Islet of Langerhans (tissue), 1 donor: ENCODE measurements around the gene RFTN1.
A peak's percentile ranks its signal among the peaks of the same experiment; 100 is the strongest.

ENCODE experiments used
- FAIRE-seq: peaks from one replicate; lab custom pipeline; 2011; peaks lifted over from hg19 to GRCh38; lab: Jason Lieb, UNC

The RFTN1 gene, protein sequence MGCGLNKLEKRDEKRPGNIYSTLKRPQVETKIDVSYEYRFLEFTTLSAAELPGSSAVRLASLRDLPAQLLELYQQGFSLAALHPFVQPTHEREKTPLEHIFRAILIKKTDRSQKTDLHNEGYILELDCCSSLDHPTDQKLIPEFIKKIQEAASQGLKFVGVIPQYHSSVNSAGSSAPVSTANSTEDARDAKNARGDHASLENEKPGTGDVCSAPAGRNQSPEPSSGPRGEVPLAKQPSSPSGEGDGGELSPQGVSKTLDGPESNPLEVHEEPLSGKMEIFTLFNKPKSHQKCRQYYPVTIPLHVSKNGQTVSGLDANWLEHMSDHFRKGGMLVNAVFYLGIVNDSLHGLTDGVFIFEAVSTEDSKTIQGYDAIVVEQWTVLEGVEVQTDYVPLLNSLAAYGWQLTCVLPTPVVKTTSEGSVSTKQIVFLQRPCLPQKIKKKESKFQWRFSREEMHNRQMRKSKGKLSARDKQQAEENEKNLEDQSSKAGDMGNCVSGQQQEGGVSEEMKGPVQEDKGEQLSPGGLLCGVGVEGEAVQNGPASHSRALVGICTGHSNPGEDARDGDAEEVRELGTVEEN

DNA sequence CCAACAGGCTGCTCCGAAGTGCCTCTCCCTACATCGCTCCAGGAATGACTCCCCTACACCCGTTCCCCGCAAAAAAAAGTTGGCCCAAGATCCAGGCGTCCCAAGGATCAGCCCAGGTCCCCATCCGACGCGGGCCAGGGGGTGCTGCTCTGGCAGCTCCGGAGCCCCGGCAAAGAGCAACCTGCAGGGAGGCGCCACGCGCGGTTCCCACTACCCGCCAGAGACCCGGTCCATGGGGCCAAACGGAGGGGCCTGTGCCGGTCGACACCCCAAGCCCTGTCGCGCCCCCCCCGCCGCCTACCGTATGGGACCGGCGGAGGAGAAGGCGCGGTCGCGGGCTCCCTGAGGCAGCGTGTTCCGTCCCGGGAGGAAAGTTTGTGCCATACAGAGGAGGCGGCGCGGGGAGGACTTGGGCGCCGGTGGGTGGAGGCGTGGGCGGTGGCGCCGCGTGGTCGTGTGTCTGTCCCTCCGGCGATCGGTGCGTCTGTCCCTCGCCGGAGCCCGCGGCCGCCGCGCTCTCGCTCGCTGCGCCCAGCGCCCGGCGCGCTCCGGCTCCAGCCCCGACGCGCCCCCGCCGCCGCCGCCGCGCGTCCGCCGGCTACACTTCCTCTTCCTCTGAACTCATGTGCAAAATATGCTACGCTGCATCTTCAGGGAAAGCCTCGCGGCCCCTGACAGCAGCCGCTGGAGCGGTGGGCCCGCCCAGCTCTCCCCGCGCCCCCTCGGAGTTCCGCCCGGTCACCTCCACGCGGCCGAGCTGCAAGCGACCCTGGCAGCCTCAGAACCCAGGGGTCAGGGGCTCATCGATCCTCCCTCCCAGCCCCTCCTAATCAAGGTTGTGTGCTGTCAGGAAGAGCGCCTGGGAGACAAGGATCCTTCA, at the start of gene RFTN1:
RFTN1 (minus strand) TSS at position 559 of the 880 bp plus-strand sequence. CDS start 19,830 bp downstream, outside the sequence.
- no peak for FAIRE-seq

DNA sequence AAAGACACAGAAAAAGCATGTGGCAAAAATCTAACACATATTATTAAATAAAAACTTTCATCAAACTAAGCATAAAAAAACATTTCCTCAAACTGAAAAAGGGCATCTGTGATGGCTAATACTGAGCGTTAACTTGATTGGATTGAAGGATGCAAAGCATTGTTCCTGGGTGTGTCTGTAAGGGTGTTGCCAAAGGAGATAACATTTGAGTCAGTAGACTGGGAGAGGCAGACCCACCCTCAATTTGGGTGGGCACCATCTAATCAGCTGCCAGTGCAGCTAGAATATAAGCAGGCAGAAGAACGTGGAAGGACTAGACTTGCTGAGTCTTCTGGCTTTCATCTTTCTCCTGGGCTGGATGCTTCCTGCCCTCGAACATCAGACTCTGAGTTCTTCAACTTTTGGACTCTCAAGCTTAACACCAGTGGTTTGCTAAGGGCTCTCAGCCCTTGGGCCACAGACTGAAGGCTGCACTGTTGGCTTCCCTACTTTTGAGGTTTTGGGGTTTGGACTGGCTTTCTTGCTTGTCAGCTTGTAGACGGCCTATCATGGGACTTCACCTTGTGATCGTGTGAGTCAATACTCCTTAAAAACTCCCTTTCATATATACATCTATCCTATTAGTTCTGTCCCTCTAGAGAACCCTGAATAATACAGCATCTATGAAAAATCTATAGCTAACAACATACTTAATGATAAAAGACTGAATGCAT, 46.3 kb upstream of the RFTN1 start:
- FAIRE-seq: no peak

DNA sequence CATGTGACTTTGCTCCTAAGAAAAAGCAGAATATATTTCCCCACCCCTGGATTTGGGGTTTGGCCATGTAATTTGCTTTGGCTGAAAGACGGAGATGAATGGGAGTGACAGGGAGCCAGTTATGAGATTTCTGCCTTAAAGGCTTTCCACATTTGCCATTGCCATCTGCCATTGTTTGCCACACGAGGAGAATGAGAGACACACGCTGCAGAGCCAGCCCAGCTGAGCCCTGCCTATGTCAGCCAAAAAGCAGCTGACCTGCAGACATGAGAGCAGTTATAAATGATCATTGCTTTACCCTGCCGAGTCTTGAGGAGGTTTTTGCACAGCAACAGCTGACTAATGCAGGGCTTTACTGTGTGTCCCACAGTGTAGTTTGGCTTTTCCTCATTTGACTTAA, 40.6 kb upstream of the RFTN1 start:
- FAIRE-seq: no peak

DNA sequence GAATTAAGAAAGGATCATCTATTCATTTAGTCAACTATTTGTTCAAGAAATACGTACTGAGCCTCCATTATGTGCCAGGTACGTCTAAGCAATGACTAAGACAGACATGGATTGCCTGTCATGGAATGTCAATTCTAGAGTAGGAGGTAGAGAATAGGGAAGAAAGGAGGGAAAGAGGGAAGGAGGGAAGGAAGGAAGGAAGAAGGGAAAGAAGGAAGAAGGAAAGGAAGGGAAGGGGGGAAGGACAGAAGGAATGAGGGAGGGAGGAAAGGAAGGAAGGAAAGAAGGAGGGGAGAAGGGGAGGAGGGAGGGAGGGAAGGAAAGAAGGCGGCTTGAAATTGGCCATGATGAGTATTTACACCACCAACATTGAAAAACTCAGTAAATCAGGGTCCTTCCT, 39.3 kb upstream of the RFTN1 start:
- FAIRE-seq: no peak

DNA sequence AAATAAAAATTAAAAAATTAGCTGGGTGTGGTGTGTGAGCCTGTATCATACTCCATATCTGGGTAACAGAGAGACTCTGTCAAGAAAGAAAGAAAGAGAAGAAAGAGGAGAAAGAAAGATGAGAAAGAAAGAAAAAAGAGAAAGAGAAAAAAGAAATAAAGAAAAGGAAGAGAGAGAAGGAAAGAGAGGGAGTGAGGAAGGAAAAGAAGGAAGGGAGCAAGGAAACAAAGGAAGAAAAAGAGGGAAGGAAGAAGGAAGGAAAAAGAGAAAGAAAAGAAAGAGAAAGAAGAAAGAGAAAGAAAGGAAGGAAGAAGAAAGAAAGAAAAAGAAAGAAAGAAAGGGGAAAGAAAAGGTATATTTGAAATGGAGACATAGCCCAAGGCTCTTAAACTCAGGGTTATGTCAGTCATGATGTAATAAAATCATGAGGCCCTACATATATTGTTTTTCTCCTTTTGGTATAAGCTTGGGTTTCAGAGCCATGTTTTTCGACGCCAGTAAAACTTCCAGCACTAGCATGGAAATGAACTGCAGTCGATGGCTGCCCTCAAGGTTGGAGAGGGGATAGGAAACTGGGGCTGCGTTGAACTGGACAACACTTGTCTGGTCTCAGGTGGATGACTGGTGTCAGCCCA, 38.0 kb upstream of the RFTN1 start:
- FAIRE-seq: no peak

DNA sequence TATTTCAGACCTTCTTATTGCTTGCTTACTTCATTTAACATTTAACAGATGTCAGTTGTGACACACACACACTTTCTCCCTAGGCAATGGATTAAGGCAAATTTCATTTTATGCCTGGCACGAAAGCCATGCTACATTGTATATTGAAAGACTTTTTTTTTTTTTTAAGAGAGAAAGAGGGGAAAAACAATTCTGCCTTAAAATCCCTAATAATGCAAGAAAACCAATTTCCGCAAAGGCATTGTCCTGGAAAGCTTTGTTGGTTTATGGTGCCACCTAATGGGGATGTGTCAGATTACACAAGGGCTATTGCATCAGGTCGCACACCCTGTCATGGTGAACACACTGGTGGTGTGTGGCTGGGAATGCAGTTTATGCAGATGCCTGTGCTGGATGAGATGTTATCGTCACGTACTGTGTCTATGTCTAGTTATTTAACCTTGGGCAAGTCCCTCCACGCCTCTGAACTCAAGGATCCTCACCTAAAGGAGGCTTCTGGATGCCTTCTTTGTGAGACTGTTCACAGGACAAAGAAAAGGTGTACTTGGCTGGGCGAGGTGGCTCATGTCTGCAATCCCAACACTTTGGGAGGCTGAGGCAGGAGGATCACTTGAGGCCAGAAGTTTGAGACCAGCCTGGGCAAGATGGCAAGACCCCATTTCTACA, 37.3 kb upstream of the RFTN1 start:
- FAIRE-seq: peak; percentile 45

DNA sequence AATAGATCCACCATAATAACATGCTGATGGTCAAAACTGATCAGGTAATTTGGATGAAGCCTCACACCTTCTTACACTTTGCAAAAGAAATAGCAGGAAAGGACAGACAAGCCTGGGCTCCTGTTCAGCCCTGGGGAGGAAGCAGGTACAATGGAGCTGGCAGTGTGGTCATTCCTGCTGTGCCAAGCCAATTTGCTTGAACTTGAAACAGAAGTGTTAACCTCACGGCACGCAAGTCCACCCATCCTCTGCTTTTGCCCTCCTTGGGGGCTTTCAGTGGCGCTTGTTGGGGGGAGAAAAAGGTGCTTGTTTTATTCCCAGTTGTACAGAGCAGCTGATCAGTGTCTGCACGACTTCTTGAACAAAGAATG, 36.8 kb upstream of the RFTN1 start:
- no peak for FAIRE-seq

DNA sequence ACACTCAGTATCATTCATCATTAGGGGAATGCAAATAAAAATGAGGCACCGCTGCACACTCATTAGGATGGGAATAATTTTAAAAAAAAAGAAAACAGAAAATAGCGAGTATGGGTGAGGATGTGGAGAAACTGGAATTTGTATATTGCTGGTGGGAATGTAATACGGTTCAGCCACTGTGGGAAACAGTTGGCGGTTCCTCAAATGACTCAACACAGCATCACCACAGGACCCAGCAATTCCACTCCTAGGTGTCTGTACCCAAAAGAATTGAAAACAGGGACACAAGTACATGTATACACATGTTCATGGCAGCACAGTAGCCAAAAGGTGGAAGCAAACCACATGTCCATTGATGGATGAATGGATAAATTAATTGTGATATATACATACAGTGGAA, 35.2 kb upstream of the RFTN1 start:
- no peak for FAIRE-seq

DNA sequence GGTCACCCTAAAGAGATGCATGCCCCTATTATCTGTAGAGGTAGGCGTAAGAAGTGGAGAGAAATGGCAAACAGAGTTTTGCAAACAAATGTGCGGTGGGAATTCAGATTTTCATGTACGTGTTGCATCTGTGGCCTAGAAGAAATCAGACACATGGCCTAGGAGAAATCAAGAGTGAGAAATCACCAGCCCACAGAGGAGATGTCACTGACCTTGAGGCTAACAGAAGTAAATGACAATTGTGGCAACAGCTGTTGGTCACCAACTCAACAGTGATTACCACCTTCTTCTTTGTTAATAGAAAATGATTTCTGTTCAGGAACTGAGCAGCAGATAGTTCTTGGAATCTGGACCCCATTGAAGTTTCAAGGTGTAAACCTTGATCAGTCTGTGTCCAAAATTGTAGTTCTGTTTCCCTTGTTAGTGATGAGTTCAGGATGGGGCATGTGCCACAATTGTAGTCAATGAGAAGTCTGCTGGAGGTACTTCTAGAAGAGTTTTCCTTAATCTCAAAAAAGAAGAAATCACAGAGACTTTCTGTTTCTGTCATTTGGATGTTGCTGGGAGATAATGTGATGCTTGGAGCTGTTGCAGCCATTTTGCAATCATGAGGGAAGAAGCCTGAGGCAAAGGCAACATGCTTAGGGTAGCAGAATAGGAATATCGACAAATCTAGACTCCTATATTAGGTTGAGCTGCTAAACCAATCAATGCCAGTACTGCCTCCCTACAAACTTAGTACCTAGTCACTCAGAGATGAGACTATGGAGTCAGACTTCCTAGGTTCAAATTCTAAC, 34.3 kb upstream of the RFTN1 start:
- FAIRE-seq: no peak

DNA sequence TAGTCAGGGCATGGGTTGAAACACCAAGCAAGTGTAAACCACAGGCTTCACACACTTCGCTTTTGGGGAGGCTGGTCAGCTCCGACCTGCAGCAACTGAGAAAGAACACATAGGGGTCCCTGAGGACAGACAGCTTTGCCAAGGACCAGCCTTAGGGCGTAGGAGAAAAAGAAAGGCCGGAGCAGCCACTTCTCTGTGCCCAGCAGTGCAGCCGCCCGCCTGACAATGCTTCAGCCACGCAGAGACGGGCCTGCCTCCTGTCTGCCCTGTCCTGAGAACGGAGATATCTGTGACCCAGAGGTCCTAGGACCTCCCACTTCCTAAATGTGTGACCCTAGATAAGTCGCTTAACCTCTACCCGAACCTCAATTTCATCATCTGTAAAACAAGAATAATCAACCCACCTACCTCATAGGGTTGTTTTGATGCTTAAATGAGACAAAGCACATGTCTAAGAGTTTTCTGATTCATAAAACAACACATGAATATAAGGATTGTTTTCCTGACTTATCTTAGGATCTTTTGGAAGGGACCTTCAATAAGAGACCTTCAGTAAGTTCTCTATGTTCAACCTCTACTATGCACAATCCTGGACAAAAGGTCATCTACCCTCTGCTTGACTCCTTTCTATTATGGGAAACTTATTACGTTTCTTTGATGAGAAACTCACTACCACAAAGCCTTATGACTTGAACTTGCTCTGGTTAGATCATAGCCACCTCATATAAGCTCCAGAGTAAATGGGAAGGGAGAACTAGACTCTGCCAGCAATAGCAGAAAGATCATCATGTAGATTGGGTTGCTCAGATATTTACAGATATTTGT, 32.9 kb upstream of the RFTN1 start:
- no peak for FAIRE-seq

DNA sequence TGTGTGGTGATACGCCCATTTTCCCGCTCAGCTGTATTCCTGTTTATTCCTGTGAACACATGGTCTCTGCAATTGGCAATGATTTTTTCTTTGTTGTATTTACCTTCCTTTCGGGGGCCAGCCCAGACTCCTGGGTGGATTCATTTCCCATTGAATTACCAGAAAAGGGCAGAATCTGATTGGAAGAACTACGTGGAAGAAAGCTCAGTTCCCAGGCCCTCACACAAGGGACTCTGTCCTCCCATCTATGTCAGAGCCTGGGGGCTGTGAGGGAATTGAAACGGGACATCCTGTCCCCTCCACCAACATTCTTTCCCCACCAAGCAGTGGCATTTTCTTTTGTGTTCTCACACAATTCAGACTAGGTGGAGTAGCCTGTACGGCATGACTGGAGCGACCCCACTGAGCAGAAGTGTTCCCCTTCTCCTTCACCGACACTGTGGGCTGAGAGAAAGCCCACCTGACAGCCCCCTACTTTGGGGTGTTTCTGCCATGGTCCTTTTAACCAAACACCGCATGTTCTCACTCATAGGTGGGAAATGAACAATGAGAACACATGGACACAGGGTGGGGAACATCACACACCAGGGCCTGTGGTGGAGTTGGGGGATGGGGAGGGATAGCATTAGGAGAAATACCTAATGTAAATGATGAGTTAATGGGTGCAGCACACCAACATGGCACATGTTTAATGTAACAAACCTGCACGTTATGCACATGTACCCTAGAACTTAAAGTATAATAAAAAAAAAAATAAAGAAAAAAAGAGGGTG, 32.1 kb upstream of the RFTN1 start:
- FAIRE-seq: no peak

DNA sequence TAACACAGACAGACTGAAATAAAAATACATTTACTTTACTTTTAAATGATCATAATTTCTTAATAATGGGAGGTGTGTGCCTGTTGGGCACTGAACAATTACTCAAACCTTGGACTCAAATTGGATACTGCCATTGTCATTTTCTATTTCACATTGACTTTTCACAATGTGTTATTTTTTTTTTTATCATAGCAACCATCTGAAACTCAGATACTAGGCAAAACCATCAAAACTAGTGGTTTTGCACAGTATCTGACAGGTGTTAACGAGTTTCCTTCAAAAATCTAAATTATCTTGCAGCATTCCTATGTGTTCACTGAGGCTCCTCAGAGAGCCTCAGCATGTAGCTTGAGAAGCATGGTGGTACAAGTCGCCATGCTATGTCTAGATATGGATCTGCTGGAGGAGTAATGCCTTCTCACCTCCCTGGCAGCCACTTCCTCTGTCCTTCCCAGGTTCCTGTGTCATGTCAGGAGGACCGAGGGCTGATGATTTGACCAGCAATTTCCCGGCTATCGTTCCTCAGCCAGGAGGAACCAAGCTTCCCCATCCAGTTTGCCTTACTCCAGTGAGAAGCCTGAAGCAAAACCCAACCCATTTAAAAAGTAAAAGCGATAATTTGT, 29.9 kb upstream of the RFTN1 start:
- no peak for FAIRE-seq

DNA sequence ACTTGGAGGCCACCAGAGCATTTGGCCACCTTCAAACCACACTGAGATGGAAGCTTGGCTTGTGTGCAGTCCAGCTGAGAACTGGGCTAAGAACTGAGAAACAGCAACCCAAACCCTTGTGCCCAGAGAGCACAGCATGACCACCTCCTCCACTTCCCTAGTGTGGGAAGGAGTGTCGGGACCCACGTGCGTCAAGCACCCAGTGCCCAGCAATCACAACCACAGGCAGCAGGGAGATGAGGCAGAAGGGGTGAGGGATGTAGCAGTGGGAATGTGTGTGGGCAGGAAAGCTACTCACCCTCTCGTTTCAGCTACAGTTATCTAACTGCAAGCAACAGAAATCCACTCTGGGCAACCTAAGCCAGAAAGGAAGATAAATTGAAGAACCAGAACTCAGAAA, 25.0 kb upstream of the RFTN1 start:
- FAIRE-seq: no peak

DNA sequence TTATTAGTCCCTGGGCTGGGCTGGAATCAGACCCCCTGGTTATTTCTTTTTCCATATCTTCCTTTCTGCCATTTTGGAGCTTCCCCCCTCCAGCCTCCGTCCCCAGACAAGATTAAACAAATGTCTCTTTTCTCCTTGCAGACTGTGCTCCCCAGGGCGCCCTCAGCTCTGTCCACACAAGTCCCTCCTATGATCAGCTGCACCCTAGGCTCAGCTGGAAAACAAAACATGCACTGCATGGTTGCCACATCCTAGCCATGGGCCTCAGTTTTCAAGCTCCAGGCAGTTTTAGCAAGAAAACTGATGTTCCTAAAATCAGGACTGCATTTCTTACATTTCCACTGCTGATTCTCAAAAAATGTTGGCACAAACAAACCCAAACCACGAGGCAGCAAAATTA, 23.5 kb upstream of the RFTN1 start:
- FAIRE-seq: no peak

DNA sequence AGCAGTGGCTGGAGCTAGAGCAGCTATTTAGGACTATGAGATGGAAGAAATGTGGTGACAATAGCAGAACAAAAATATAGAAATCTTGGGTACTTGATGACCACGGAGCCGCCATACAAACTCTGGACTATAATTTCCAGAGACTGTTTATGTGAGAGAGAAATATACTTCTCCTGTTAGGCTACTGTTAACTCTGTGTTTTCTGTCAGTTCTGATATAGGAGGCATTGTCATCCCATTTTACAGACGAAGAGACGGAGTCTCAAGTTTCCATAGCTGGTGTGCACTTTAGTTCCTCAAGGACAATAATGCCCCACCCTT, 22.8 kb upstream of the RFTN1 start:
- no peak for FAIRE-seq

DNA sequence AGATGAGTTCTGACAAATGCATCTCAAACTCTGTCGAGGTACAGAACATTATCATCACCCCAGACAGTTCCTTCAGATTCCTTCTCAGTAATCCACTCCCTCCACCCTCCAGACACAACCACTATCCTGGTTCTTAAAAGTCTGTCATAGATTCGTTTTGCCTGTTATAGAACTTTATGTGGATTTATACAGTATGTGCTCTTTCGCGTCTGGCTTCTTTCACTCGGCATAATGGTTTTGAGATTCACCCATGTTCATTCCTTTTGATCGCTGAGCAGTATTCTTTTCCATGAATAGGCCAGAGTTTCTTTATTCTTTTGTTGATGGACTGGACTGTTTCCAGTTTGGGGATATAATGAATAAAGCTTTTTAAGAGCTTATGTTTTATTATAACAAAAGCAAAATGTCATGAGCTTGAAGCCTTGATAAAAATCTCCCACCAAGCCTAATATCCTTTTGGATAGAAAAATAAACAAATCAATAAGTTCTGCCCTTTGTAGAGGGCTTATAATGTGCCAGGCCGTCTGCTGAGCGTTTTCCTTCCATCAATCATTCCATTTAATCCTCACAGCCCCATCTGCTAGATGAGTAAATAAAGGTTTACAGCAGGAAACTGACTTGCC, 21.3 kb upstream of the RFTN1 start:
- no peak for FAIRE-seq

DNA sequence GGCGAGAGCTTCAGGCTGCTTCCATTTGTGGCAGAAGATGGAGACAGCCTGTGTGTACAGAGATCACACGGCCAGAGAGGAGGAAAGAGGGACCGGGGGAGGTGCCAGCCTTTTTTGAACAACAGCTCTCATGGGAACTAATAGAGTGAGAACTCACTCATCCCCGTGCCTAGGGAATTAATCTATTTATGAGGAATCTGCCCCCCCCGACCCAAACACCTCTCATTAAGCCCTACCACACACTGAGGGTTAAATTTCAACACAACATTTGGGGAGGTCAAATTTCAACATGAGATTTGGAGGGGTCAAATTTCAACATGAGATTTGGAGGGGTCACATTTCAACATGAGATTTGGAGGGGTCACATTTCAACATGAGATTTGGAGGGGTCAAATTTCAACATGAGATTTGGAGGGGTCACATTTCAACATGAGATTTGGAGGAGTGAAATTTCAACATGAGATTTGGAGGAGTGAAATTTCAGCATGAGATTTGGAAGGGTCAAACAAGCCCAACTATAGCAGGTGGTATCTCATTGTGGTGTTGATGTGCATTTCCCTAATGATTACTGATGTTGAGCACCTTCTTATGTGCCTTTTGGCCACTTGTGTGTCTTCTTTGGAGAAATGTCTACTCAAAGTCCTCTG, 20.6 kb upstream of the RFTN1 start:
- FAIRE-seq: no peak

DNA sequence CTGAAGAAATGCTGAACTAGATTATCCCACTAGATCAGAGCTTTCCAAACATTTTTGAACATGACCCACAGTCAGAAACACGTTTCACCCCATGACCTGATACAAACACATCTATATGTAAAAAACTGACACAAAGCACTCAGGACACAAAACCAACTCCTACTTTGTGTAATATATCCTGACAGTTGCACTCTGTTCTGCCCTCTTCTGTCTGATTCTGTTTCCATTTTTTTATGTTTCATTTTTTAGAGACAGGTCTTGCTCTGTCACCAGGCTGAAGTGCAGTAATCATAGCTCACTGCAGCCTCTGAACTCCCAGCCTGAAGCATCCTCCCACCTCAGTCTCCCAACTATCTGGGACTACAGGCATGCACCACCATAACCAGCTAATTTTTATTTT, 15.8 kb upstream of the RFTN1 start:
- no peak for FAIRE-seq
